GM19395 (cell line): Measurements from ENCODE around the gene SEZ6L.

Source experiments
- ATAC-seq: cut with Tn5 transposase; IDR thresholded peaks from one replicate; pipeline ENCODE4 v1.9.1; 2021; ENCODE audit warnings: mild to moderate bottlenecking, moderate library complexity; ENCODE audit not compliant: unreplicated experiment

Gene SEZ6L

GRCh38 chr22:26416670-26417276 lies 247.5 kb downstream of the SEZ6L start:
- ATAC-seq, result no peak

DNA sequence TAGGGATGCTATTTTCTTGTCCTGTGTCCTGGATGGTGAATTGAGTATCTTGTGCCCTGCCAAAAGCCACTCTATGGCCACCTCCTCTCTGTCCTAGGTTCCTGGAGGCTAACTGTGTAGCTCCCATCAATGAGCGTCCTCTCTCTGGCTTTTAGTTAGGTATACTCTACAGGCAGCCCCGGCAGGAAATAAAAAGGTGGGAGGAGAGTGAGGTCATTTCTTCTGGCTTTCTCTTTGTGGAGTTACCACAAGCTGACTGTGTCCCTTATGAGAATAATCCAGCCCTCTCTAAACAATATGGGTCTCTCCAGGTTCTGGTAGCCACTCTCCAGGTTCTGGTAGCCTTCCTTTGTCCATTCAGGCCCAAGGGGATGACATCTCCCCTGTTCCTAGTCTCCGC lies 248.1 kb downstream of the SEZ6L start:
- ATAC-seq, result no peak

DNA sequence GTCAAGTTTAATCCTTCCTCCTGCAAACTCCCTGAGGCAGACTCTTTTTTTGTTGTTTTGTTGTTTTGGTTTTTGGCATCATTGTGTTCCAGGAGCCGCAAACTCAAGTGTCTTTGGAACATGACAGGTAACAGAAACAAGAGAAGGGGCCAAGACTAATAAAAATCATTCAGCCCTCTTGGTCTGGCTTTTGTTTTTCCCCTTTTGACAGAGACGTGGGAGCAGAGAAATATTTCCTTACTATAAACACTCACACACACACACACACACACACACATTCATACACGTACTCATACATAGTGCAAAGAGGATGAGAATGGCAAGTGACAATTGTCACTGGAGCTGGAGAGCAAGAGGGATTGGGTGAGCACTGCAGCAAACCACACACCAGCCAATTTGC lies 249.4 kb downstream of the SEZ6L start:
- no peak for ATAC-seq

DNA sequence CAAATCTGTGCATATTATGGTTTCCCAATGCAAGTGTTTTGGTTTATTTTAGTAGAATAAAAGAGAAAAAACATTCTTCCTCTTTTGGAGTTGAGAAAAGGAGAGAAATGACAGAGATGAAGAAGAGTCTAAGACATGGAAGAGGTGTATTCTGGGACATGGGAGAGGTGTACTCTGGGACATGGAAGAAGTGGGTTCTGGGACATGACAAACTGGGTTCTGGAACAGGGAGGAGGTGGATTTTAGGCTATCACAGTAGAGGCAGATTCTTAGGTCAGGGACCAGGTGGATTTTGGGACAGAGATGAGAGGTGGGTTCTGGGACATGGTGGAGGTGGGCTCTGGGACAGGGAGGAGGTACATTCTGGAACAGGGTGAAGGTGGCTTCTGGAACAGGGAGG lies 257.7 kb downstream of the SEZ6L start:
- no peak for ATAC-seq

- peak; percentile 78 for ATAC-seq
Measured at GRCh38 chr22:26428515-26429457, 259.5 kb downstream of the SEZ6L start, which contains the start of gene ASPHD2. Gene ASPHD2, plus strand, starts transcription at chr22:26429260. Its CDS starts 4,356 bp downstream, at chr22:26433616.

DNA sequence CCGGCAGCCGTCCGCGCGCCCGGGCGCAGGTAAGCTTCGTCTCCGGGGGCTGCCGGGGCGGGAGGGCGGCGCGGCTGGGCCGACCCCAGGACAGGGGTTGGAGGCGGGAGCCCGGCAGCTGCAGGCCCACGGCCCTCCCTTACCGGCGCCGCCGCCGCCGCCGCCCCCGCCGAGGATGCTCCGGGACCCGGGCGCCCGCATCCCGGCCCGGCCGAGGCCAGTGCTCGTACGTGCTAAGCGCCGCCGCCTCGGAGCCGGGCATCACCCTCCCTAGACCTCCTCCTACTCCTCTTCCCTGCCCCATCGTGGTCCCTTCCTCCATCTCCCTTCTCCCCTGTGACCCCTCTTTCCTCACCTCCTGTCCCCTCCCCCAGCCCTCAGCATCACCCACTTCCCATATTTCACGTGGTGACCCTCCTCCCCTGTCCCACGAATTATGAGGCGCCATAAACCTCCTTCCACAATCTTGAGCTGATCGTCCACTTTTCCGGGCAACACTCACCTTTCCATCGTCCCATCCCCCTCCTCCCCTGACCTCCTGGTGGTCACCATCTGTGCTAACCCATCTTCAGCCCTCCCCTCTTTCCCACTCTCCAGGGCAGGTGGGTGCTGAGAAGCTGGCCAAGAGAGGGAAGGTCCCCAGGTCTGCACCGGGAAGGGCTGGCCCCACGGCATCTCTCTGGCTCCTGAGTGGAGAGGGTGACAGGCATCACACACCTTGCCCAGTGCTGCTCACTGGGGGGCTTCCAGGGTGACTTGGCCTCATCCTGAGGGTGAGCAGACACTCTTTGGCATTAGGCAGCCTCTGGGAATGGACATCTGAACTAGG lies 260.4 kb downstream of the SEZ6L start:
- ATAC-seq, result no peak

- no peak for ATAC-seq
Measured at GRCh38 chr22:26430600-26430999, 261.3 kb downstream of the SEZ6L start.

DNA sequence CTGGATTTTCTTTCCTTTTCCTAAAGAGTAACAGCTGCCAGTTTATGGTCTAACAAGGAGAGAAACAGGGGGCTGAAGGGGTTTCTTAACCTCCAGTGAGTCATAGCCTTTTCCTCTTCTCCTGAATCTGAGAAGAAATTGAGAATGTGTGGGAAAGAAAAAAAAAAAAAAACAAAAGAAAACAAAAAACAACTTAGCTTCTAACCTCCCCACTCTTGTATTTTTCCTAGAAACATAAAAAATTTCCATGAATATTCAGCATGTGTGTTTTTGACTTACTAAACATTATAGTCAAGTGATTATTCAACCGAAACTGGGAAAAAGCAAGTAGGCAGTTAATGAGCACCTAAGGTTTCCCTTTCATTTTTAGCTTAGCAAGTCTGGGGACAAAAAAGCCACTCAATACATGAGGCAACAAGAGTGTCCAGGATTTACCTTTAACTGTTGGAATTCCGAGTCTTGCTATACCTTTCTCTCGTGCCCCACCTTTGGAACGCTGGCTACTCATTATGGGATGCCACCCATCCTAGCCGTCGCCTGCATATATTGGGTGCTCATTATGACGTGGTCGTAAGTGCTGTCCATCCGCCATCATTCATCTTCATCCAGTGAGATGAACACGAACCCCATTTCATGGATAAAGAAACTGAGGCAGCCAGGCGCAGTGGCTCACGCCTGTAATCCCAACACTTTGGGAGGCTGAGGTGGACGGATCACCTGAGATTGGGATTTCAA lies 262.2 kb downstream of the SEZ6L start:
- no peak for ATAC-seq

DNA sequence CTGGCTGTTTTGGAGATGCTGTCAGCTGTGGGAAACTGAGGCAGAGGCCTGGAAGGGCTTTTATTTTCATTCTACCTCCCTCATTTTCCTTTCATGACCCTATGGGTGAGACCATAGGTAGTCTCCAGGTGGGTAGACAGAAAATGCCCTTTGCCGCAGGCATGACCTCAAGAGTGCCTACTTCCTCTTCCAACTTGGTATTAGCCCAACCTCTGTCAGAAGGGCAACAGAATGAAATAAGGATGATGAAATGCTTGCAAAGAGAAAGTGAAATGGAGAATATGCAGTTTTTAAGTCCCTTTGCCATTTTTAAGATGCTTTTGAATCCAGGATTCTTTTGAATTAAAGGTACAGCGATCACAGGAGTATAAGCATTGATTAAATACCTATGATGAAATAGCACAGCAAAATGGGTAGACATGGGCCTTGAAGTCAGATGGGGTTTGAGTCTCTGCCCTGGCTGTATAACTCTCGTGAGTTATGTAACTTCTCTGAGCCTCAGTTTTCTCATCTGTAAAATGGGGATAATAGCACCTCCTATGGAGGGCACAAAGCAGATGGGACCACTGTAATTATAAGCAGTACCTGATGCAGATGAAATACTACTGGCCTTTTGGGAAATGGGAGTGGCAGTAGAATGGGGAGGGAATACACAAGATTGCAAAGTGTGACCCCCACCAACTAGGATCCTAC lies 263.5 kb downstream of the SEZ6L start:
- no peak for ATAC-seq
